Ishikawa (cell line): ENCODE data around the gene TTC31.

ENCODE experiments used
- CEBPB ChIP-seq: IDR thresholded peaks from 2 replicates; pipeline ENCODE4 v1.6.1; 2012
- CREB1 ChIP-seq: IDR thresholded peaks from 2 replicates; pipeline ENCODE4 v1.6.1; 2012; ENCODE audit warnings: low read depth
- EGR1 ChIP-seq: IDR thresholded peaks from 2 replicates; pipeline ENCODE4 v1.6.1; 2012
- EP300 ChIP-seq: IDR thresholded peaks from 2 replicates; pipeline ENCODE4 v1.6.1; 2012; ENCODE audit warnings: borderline replicate concordance
- FOXM1 ChIP-seq: IDR thresholded peaks from 2 replicates; pipeline ENCODE4 v1.6.1; 2012; ENCODE audit warnings: low read depth, borderline replicate concordance
- NFIC ChIP-seq: IDR thresholded peaks from 2 replicates; pipeline ENCODE4 v1.6.1; 2012
- RAD21 ChIP-seq: IDR thresholded peaks from 2 replicates; pipeline ENCODE4 v1.6.1; 2012; ENCODE audit warnings: low read depth
- TAF1 ChIP-seq: IDR thresholded peaks from 2 replicates; pipeline ENCODE4 v1.6.1; 2012; ENCODE audit warnings: low read depth, mild to moderate bottlenecking
- TCF12 ChIP-seq: IDR thresholded peaks from 2 replicates; pipeline ENCODE4 v1.6.1; 2012; ENCODE audit warnings: low read depth
- TEAD4 ChIP-seq: IDR thresholded peaks from 2 replicates; pipeline ENCODE4 v1.6.1; 2012
- YY1 ChIP-seq: IDR thresholded peaks from 2 replicates; pipeline ENCODE4 v1.6.1; 2012; ENCODE audit warnings: low read depth
- ZBTB7A ChIP-seq: IDR thresholded peaks from 2 replicates; pipeline ENCODE4 v1.6.1; 2012; ENCODE audit warnings: low read depth
- TF ChIP-seq, protein P1 (sequence below): IDR thresholded peaks from 2 replicates; pipeline ENCODE4 v1.6.1; 2012; ENCODE audit warnings: low read depth, mild to moderate bottlenecking
- TF ChIP-seq, protein P2 (sequence below): IDR thresholded peaks from 2 replicates; pipeline ENCODE4 v1.6.1; 2012
- TF ChIP-seq, protein P3 (sequence below): IDR thresholded peaks from 2 replicates; pipeline ENCODE4 v1.6.1; 2012

Gene TTC31

DNA sequence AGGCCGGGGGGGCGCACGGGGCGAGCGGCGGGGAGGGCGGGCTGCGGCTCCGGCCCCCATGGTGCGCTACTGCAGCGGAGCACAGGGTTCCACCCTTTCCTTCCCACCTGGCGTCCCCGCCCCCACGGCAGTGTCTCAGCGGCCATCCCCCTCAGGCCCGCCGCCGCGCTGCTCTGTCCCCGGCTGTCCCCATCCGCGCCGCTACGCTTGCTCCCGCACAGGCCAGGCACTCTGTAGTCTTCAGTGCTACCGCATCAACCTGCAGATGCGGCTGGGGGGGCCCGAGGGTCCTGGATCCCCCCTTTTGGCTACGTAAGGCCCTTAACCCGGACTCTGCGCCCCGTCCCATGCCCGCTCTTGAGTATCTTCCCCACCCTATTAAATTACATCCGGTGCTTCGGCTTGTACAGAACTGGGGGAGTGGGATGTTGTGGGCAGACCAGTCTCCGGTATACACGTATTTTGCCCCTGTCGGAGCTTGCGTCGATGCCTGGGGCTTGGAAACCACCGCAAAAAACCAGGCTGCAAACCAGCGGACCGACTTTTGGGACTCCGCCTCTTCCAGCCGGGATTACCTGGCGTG lies 25.2 kb upstream of the TTC31 start:
- TF ChIP-seq FOXM1 = peak; percentile 77; the same call in 1 of the 2 replicates
- TF ChIP-seq, protein P1, sequence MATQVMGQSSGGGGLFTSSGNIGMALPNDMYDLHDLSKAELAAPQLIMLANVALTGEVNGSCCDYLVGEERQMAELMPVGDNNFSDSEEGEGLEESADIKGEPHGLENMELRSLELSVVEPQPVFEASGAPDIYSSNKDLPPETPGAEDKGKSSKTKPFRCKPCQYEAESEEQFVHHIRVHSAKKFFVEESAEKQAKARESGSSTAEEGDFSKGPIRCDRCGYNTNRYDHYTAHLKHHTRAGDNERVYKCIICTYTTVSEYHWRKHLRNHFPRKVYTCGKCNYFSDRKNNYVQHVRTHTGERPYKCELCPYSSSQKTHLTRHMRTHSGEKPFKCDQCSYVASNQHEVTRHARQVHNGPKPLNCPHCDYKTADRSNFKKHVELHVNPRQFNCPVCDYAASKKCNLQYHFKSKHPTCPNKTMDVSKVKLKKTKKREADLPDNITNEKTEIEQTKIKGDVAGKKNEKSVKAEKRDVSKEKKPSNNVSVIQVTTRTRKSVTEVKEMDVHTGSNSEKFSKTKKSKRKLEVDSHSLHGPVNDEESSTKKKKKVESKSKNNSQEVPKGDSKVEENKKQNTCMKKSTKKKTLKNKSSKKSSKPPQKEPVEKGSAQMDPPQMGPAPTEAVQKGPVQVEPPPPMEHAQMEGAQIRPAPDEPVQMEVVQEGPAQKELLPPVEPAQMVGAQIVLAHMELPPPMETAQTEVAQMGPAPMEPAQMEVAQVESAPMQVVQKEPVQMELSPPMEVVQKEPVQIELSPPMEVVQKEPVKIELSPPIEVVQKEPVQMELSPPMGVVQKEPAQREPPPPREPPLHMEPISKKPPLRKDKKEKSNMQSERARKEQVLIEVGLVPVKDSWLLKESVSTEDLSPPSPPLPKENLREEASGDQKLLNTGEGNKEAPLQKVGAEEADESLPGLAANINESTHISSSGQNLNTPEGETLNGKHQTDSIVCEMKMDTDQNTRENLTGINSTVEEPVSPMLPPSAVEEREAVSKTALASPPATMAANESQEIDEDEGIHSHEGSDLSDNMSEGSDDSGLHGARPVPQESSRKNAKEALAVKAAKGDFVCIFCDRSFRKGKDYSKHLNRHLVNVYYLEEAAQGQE = no peak
- peak; percentile 4; the same call in 1 of the 2 replicates for TF ChIP-seq EP300
- TF ChIP-seq YY1 = peak; percentile 58; the same call in 1 of the 2 replicates
- TF ChIP-seq TAF1 = peak; percentile 57; the same call in 1 of the 2 replicates
- TF ChIP-seq ZBTB7A = peak; percentile 95
- TF ChIP-seq CEBPB = no peak
- TF ChIP-seq, protein P2, sequence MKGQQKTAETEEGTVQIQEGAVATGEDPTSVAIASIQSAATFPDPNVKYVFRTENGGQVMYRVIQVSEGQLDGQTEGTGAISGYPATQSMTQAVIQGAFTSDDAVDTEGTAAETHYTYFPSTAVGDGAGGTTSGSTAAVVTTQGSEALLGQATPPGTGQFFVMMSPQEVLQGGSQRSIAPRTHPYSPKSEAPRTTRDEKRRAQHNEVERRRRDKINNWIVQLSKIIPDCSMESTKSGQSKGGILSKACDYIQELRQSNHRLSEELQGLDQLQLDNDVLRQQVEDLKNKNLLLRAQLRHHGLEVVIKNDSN = no peak
- 0 out of 2 replicates have a peak, but pooled peaks have one; percentile 27 for TF ChIP-seq EGR1
- TF ChIP-seq NFIC = no peak
- peak; percentile 62; the same call in 1 of the 2 replicates for TF ChIP-seq TCF12
- TF ChIP-seq RAD21 = no peak
- TF ChIP-seq CREB1 = peak; percentile 64; the same call in 1 of the 2 replicates
- peak; percentile 6; the same call in 1 of the 2 replicates for TF ChIP-seq TEAD4
- TF ChIP-seq, protein P3, sequence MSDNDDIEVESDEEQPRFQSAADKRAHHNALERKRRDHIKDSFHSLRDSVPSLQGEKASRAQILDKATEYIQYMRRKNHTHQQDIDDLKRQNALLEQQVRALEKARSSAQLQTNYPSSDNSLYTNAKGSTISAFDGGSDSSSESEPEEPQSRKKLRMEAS = peak; percentile 26; the same call in 1 of the 2 replicates

DNA sequence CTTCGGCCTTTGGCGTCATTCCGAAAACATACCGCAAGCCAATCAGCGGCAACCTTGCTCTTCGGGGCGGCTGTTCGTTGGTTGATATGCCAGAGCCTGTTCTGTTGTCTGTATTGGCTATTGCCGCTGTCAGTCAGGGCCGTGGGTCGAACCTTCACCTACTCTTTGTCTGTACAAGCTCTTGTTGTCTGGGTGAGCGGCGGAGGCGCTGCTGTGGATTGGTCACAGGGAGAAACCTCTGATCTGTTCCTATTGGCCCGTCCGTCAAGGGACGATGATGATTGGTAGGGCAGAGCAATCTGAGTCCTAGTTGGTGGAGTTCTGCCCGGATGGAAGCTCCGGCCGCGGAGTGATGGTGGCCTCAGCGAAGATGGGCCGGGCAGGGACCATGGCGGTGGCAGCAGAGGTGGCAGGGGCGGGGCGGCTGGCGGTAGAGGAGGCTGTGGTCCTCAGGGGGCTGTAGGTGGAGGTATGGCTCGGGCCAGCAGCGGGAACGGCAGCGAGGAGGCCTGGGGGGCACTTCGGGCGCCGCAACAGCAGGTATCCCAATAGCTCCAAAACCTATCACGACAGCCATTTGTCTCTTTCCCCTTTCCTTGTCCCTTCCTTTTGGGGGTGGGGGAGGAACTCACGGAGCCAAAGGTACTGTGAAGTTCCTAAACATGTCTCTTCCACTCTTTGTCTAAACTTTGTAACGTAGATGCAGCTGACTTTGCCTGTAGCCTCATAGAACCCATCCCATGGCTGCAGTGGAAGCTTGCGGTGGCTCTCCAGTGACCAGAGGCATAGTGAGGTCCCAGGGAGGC lies 24.5 kb upstream of the TTC31 start, which contains the start of gene WBP1:
Gene WBP1 (plus strand): TSS at position 307 of the 806 bp plus-strand sequence. CDS start 165 bp downstream, at position 472.
- TF ChIP-seq CEBPB = no peak
- TF ChIP-seq ZBTB7A = no peak
- peak; percentile 87 for TF ChIP-seq YY1
- TF ChIP-seq, protein P3 = no peak
- TF ChIP-seq, protein P1 = no peak
- TF ChIP-seq NFIC = no peak

DNA sequence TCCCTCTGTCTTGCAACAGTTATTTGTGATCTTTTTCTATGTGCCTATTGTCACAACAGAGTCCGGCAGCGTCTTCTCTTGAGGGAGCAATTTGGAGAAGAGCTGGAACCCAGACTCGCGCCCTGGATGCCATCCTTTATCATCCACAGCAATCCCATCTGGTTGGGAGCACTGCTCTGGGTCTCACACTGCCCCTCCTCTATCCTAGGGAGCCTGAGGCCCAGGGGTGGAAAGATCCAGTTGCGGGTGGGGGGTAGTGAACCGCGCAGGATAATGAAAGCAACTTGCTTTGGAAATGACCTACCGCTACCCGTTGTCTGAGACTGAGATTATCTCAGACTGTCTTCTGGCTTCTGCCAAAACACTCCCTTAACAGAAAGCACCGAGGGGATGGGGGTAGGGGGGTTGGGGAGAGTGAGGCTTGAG lies 23.9 kb upstream of the TTC31 start:
- TF ChIP-seq, protein P1 = no peak
- TF ChIP-seq, protein P2 = no peak
- no peak for TF ChIP-seq FOXM1
- no peak for TF ChIP-seq ZBTB7A
- no peak for TF ChIP-seq EP300
